HG03521 (cell line): ENCODE measurements around the gene RABL6.
"Not testable (repeated sequence)": the region's sequence is repeated elsewhere in the genome, so short reads cannot be mapped to it uniquely, and the experiment has no call there.

Source experiments
- ATAC-seq: cut with Tn5 transposase; IDR thresholded peaks from one replicate; pipeline ENCODE4 v1.9.1; 2021; ENCODE audit warnings: mild to moderate bottlenecking, moderate library complexity; ENCODE audit not compliant: unreplicated experiment

RABL6 gene

DNA sequence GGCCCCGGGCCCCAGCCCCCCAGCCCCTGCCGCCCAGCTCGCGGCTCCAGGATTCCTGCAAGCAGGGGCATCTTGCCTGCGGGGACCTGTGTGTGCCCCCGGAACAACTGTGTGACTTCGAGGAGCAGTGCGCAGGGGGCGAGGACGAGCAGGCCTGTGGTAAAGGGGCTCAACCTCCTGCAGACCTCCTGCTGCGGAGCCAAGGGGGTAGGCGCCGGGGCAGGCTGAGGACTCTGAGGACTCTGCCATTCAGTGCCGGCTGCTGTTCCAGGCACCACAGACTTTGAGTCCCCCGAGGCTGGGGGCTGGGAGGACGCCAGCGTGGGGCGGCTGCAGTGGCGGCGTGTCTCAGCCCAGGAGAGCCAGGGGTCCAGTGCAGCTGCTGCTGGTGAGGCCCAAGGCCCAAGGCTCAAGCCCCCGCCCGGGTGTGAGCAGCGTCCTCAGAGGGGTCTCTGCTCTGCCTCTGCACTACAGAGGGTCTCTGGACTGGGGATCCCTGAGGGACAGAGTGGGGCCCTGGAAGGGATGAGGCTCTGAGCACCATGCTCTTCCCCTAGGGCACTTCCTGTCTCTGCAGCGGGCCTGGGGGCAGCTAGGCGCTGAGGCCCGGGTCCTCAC, 47.8 kb downstream of the RABL6 start:
- ATAC-seq, result no peak

DNA sequence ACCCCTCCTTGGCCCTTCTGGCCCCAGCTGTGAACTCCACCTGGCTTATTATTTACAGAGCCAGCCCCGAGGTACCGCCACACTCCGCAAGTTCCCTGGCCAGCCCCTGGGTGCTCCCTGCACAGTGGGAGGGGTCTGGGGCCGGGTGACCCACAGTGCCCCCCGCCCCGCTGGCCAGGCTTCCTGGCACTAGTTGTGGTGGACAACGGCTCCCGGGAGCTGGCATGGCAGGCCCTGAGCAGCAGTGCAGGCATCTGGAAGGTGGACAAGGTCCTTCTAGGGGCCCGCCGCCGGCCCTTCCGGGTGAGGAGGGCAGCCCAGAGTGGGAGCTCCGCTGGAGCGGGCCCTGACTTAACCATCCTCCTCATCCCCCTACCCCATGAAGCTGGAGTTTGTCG, 48.3 kb downstream of the RABL6 start:
- ATAC-seq, result no peak

DNA sequence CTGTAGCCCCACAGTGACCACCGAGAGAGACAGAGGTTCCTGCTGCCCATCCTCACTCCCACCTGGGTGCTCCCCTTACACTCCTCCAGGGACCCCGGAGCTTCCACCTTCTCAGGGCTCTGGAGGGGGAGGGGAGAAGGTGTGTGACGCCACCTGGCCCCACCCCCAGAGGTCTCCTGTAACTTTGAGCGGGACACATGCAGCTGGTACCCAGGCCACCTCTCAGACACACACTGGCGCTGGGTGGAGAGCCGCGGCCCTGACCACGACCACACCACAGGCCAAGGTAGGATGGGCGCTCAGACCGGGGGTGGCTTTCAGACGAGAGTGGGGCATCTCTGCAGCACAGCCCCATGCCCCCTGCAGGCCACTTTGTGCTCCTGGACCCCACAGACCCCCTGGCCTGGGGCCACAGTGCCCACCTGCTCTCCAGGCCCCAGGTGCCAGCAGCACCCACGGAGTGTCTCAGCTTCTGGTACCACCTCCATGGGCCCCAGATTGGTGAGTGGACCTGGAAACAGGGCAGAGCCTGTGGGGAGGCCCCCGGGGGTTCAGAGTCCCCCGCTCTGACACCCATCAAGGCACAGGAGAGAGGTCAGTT, 48.9 kb downstream of the RABL6 start:
- ATAC-seq, result no peak

DNA sequence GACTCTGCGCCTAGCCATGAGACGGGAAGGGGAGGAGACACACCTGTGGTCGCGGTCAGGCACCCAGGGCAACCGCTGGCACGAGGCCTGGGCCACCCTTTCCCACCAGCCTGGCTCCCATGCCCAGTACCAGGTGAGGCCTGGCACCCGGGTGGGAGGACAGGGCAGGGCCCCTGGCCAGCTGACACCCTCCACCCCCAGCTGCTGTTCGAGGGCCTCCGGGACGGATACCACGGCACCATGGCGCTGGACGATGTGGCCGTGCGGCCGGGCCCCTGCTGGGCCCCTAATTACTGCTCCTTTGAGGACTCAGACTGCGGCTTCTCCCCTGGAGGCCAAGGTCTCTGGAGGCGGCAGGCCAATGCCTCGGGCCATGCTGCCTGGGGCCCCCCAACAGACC, 49.4 kb downstream of the RABL6 start:
- no peak for ATAC-seq

DNA sequence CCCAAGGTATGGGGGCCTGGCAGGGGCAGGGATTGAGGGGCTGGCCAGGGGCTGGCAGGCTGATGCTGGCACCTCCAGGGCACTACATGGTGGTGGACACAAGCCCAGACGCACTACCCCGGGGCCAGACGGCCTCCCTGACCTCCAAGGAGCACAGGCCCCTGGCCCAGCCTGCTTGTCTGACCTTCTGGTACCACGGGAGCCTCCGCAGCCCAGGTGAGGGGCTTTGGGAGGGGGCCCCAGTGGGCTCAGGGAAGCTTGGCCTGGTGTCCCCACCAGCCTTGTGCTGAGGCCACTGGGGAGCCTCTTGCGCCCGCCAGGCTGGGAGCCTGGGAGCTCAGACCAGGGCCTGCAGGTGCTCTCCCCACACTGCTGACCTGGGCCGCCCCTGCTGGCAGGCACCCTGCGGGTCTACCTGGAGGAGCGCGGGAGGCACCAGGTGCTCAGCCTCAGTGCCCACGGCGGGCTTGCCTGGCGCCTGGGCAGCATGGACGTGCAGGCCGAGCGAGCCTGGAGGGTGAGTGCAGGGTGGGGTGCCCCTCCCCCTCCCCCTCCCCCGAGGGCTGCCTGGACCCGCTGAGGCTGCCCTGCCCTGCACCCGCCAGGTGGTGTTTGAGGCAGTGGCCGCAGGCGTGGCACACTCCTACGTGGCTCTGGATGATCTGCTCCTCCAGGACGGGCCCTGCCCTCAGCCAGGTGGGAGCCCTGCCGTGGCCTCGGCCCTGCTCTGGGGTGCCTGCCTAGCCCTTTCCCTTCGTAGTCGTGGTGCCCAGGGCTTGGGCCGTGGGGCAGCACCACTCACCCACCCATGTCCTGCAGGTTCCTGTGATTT, 50.0 kb downstream of the RABL6 start:
- ATAC-seq, result no peak

DNA sequence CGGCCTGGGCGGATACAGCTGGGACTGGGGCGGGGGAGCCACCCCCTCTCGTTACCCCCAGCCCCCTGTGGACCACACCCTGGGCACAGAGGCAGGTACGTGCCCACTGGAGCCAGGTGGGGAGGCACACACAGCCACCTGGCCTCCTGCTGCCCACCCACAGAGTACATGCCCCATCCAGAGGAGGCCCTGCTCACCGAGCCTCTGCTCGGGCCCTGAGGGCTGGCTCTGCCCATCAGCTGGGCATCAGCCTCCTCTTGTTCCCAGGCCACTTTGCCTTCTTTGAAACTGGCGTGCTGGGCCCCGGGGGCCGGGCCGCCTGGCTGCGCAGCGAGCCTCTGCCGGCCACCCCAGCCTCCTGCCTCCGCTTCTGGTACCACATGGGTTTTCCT, 50.7 kb downstream of the RABL6 start:
- no peak for ATAC-seq

DNA sequence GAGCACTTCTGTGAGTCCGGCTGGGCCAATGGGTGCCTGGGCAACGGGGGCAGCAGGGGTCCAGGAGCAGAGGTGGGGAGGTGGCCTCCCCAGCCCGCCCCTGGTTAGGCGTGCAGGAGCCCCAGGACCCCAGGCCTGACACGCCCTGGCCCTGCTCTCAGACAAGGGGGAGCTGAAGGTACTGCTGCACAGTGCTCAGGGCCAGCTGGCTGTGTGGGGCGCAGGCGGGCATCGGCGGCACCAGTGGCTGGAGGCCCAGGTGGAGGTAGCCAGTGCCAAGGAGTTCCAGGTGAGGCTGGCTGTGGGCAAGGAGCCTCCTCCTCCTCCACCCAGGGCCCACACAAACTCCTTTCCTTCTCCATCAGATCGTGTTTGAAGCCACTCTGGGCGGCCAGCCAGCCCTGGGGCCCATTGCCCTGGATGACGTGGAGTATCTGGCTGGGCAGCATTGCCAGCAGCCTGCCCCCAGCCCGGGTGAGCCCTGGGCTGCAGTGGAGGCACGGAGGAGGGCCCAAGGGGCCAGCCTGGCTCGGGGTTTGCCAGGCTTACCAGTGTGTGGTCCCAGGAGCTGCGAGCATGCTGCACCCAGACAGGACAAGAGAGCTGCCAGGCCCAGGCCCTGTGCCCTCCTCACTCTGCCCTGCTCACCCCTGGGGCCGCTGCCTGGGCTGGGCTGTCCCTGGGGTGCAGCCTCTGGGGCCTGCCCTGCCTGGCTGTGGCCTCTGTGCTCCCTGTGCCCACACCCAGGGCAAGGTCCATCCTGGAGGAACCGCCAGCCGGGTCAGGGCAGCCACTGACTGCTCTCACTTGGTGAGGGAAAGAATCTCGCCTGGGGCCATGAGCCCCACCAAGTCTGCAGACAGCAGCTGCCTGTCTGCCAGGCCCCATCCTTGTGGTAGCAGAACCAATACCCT, 51.4 kb downstream of the RABL6 start:
- no peak for ATAC-seq

DNA sequence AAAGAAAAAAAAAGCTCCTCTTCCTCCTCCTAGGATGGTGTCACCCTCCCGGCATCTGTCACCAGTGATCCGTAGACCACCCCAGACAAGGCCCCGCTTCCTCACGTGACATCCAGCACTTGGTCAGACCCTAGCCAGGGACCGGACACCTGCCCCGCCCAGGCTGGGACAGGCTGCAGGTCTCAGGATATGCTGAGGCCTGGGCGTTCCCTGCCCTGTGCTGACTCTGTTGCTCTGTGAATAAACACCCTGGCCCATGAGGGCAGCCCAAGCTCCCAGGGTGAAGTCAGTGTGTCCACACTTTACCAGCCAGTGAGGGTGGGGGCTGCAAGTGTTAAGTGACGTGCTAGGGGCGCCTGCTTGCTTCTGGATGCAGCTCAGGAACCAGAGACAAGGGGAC, 52.8 kb downstream of the RABL6 start:
- no peak for ATAC-seq

DNA sequence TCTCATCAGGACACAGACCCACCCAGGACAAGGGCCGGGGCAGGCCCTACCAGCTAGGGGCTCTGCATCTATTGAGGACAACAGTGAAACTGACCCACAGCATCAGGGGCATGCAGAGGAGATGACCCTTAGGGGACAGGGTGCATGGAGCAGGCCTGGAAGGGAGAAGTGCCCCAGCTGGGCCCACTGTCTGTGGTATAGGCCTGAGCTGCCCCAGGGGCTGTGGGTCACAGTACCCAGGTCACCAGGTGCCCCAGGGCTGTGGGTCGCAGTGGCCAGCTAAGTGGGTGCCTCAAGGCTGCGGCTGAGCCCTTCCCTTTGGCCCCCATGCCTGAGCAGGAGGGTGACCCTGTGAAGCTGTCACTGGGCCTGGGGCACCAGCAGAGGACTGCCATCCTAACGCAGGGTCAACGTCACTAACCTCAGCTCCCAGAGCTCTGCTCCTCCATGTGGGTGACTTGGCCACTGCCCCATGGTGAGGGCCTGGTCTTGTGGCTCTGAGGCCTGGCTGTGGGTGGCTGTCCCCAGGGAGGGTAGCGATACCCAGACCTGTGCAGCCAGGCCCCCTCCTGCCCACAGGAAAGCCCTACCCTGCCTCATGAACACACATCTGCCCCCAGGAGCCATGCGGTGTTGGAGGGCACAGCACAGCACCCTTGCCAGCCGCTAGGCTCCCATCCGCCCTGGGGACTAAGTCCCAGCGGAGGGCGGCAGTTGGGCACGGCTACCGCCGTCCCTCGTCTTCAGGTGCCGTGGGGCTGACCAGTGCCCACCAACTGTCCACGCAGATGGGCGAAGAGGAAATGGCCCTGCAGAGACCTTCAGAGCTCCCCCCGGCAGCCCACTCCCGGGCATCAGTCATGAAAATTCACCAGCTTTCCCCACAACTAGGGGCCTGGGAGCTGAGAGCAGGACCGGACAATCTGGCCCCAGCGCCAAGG, 53.5 kb downstream of the RABL6 start:
- no peak for ATAC-seq

DNA sequence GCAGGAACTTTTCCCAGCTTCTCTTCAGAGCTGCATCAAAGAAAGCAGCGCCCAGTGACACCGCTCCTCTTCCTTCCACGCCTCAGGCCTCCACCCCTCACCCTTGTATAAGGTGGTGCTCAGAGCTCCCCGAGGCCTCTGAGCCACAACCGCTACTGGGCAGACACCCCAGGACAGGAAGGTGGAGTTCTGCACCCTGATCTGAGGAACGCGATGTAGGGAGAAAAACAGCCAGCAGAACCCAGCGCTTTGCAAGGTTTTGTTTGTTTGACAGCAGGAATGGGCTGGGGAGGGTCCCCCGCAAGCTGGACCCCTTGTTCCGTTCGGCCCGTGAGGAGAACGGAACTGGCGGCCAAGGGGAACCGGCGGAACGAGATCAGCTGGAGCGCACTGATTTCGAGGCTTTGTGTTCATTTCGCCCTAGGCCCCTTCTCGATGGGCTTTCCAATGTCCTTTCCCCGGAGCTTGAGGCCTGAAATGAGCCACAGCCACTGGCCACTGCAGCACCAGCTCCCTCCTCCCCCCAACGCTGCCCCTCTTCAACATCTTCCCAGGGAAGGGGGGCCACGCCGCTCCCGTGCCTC, 54.2 kb downstream of the RABL6 start:
- ATAC-seq, result no peak

DNA sequence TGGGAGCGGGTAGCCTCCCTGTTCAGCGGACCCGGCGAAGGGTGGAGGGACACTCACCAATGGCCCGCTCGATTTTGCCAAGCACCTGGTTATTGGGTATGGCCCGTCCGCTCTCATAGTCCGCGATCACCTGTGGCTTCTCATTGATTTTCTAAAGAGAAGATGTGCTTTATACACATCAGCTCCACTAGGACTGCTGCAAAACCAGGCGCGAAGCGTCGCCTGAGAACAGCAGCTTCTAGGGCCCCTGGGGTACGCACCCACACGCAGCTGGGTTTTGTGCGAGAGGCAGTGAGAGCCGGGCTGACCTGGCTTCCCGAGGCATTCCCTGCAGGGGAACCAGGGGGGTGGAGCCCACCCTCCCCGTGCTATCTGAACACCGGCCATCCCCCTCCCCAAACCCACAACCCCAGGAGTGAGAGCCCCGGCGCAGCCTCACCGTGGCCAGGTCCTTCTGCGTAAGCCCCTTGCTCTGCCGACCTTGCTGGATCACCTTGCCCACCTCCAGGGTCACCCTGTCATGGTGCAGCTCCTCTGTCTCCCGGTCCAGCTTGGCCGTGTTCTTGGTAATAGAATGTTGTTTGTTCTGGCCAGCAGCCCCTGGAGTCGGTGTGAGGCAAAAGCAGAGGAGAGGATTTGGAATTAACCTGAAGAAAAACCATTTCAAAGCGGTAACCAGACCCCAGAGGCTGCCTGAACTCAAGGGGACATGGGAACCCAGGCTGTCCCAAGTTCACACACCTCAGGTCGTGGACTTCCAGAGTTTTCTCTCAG, 55.3 kb downstream of the RABL6 start:
- ATAC-seq, result no peak

DNA sequence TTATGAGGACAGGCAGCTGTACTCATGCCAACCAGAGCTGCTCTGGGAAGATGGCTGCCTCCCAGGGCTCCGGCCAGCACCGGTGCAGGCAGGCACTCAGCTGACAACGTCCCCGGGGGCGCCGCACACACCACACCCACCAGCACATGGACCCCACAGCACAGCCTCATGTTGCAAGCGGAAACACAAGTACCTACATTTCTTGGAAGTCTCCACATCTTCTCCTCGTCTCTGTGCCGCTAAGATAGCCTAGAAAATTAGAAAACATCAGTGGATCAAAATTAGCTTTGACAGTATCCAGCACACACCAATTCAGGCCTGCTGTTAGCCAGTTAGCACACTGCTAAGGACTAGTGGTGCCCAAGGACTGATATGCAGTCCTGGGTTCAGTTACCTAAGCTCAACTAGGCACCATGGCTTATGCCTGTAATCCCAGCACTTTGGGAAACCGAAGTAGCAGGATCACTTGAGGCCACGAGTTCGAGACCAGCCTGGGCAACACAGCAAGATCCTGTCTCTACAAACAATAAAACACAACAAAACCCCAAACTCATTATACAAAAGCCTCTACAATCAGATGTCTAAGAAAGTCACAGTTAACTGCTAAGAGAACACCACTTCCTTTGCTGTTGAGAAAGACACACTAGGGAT, 56.0 kb downstream of the RABL6 start:
- ATAC-seq, result no peak

DNA sequence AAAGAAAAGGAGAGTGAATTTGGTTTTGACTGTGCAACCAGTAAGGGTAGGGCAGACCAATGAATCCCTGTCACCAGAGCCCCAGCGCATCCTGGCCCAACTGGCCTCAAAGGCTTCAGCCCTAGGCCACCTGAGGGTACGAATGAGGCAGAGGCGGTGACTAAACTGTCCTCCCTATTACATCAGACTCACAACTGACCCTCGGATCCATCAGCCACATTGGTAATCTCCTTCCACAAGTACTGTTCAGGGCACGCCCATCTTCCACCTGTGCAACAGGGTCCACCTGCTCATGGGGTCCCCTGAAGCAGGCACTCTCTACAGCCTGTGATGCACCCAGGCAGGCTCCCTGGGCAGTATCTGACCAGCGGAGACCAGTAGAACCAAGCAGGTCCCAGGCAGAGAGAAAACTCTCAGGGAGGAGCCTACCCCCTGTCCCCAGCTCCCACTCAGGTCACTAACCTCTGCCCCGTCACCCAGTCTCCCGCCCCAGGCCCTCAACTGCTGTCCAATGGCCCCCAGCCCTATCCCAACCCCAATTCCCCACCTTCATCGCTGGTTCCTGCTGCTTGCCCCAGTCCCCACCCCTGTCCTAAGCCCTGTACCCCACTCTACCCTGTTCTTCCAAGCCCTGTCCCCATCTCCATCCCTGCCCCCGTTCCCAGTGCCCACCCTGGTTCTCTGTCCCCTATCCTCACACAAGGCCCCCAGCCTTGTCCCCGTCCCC, 57.5 kb downstream of the RABL6 start:
- no peak for ATAC-seq

DNA sequence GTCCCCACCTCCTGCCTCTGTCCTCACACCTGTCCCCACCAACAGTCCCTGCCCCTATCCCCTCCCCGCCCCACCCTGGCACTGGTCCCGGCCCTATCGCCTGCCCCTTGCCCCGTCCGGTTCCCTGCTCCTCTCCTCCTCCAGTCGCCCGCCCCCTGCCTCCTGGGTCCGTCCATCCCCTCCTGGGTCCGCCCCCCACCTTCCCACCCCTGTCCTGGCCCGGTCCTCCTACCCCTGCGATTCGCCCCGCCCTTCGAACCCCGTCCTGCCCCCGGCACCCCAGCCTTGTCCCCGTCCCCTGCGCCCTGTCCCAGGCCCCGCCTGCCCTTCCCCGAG, 58.0 kb downstream of the RABL6 start:
- ATAC-seq, result no peak

DNA sequence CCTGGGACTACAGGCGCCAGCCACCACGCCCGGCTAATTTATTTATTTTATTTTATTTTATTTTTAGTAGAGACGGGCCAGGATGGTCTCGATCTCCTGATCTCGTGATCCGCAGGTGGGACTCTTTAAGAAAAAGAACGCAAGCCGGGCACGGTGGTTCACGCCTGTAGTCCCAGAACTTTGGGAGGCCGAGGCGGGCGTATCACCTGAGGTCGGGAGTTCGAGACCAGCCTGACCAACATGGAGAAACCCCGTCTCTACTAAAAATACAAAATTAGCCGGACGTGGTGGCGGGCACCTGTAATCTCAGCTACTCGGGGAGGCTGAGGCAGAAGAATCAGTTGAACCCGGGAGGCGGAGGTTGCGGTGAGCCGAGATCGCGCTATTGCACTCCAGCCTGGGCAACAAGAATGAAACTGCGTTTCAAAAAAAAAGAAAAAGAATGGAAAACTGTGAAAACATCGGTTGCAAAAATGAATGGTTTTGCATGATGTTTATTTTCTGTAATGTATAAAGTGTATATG, 59.2 kb downstream of the RABL6 start:
- not testable (repeated sequence) for ATAC-seq

DNA sequence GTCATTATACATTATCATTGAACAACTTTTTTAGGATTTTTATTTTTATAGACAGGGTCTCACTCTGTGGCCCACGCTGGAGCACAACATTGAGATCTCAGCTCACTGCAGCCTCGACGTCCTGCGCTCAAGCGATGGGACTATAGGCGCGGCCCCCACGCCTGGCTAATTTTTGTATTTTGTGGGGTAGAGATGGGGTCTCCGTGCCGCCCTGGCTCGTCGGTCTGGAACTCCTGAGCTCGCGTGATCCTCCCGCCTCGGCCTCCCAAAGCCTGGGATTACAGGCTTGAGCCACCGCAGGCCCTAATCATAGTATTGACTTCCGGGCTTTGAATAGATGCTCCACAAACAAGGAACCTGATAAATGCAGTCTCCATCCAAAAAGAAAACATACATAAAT, 59.7 kb downstream of the RABL6 start:
- ATAC-seq, result no peak

DNA sequence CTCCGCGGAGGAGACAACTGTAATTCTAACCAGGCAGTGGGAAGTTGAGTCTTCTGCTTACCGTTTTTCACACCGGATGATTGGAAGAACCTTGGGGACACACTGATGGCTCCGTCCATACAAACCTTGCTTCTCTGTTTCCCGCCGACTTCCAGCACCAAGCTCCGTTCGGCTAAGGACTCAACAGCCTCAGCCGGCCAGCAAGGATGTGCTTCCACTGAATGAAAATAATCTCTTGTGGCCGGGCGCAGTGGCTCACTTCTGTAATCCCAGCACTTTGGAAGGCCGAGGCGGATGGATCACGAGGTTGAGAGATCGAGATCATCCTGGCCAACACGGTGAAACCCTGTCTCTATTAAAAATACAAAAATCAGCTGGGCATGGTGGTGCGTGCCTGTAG, 60.2 kb downstream of the RABL6 start:
- no peak for ATAC-seq

DNA sequence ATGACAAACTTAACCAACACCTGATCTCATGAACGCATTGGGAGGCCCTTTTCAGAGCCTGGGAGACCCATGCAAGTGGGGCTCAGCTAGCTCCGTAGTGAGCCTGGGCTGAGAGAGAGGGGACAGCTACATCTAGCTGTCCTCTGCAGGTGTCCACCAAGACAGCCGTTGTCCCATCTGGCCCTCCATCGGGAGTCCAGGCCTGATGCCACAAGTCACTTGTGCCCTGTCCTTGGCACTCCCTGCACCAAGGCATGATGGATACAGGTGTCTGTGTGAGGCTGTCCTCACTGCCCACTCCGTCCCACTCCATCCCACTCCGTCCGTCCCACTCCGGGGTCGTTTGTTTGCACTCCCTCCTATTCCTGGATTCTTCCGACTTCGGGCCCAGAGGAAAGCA, 60.9 kb downstream of the RABL6 start:
- no peak for ATAC-seq
